Brain microvascular endothelial cell (primary cell): ENCODE measurements around the gene INPP5J.

ENCODE experiments used
- DNase-seq: peaks from one replicate; pipeline ENCODE4 v3.0.0-alpha.2; 2020
- H3K27ac ChIP-seq: fragments of 250-450 bp; sonication (Bioruptor Pico); 2 replicates; pipeline ENCODE4 v1.5.1; 2020; ENCODE audit warnings: mild to moderate bottlenecking, moderate library complexity
- H3K27me3 ChIP-seq: fragments of 250-450 bp; sonication (Bioruptor Pico); replicated peaks from 2 replicates; pipeline ENCODE4 v1.5.1; 2020; ENCODE audit warnings: mild to moderate bottlenecking
- H3K36me3 ChIP-seq: fragments of 250-450 bp; sonication (Bioruptor Pico); replicated peaks from 2 replicates; pipeline ENCODE4 v1.5.1; 2020; ENCODE audit warnings: mild to moderate bottlenecking
- H3K4me3 ChIP-seq: 2 replicates; pipeline ENCODE4 v1.5.1; 2011; ENCODE audit warnings: low read depth, mild to moderate bottlenecking, control low read depth, low read length, moderate library complexity
- in situ Hi-C: cut with HindIII; loops from 2 replicates; pipeline ENCODE4 v1.10.0; 2017; ENCODE audit warnings: low sequenced_read_pairs, low pct_ligation_motif_present
- TF ChIP-seq, protein P1 (sequence below): IDR thresholded peaks from 2 replicates; pipeline ENCODE4 v1.5.1; 2011; ENCODE audit warnings: low read depth, mild to moderate bottlenecking, moderate library complexity, low read length, control low read depth, inconsistent platforms; ENCODE audit errors: missing control alignments

The INPP5J gene

DNA sequence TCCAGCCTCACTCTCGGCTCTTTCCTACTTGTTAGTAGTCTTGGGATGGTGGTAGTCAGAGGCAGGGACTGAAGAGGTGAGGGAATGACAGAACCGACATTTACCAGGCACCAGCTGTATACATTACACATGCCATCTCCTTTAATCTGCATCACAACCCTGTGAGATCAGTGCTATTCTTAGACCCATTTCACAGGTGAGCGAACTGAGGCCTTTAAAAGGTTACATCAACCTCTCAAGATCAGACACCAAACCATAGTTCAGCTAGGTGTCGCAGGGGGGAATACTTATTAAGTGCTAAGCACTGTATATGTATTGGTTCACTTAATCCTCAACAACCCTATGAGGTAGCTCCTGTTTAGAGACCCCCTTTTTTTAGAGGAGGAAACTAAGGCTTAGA, 11.9 kb downstream of the INPP5J start:
- H3K27ac ChIP-seq: no peak overlapping the region
- H3K4me3 ChIP-seq: no peak overlapping the region
- H3K36me3 ChIP-seq: no peaks in the 10 kb centered on the region
- no peaks in the 10 kb centered on the region for H3K27me3 ChIP-seq
- TF ChIP-seq, protein P1, sequence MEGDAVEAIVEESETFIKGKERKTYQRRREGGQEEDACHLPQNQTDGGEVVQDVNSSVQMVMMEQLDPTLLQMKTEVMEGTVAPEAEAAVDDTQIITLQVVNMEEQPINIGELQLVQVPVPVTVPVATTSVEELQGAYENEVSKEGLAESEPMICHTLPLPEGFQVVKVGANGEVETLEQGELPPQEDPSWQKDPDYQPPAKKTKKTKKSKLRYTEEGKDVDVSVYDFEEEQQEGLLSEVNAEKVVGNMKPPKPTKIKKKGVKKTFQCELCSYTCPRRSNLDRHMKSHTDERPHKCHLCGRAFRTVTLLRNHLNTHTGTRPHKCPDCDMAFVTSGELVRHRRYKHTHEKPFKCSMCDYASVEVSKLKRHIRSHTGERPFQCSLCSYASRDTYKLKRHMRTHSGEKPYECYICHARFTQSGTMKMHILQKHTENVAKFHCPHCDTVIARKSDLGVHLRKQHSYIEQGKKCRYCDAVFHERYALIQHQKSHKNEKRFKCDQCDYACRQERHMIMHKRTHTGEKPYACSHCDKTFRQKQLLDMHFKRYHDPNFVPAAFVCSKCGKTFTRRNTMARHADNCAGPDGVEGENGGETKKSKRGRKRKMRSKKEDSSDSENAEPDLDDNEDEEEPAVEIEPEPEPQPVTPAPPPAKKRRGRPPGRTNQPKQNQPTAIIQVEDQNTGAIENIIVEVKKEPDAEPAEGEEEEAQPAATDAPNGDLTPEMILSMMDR: no peak
- in situ Hi-C loops: no loop called here
- DNase-seq: no peak

DNA sequence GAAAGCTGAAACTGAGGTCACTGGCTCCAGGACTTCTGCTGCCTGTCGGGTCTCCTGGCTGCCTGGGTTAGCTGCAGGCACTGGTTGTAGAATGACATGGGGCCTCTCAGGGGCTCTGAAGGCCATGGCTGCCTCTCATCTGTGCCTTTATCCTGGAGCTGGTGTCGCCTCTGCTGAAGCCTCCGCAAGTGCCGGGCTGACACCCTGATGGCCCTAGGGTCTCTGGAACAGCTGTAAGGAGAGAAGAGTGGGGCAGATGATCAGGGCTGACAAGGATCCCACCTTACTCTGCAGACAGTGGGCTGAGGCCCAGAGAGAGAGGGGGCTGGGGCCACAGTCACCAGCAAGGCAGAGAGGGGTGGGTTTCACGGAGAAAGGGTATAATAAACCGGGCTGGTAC, 12.9 kb downstream of the INPP5J start:
- in situ Hi-C loops: no loop called here
- no peak for DNase-seq
- TF ChIP-seq, protein P1: no peak
- Histone ChIP-seq H3K27me3 (no peaks in the 10 kb centered on the region), H3K27ac (no peak overlapping the region), H3K36me3 (no peaks in the 10 kb centered on the region), H3K4me3 (no peak overlapping the region)

DNA sequence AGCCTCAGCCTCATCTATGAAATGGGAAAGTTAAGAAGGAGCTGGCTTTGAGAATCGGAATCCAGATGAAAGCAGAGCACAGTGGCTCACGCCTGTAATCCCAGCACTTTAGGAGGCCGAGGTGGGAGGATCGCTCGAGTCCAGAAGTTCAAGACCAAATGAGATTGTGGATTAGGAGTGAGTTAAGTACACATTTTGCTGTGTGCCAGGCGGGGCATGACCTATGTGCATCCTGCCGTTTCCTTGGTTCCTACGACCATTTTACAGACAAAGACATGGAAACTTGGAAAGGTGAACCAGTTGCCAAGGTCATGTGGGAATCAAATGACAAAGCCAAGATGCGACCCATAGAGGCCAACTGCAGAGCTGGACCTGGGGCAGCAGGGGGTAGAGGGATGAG, 13.4 kb downstream of the INPP5J start:
- in situ Hi-C loops: no loop called here
- TF ChIP-seq, protein P1: no peak
- Histone ChIP-seq H3K36me3 (no peaks in the 10 kb centered on the region), H3K27me3 (no peaks in the 10 kb centered on the region), H3K27ac (no peak overlapping the region), H3K4me3 (no peak overlapping the region)
- no peak for DNase-seq

DNA sequence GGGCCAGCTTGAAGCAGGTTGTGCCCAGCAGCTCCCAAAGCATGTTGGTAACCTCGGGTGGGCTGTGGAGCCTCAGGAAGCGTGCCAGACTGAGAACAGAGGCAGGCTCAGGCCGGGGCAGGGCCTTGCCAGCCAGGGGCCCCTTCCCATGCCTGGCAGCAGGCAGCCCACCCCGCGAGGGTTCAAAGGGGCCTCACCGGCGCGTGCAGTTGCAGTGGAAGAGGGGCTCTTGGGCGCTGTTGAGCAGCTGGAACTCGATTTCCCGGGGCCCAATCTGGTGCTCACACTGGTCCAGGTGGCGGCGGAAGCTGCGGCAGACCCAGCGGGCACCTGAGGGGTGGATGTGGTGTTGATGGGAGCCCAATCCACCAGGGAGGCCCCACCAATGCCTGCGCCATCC, 13.9 kb downstream of the INPP5J start:
- TF ChIP-seq, protein P1: no peak
- no peaks in the 10 kb centered on the region for H3K27me3 ChIP-seq
- H3K27ac ChIP-seq: no peak overlapping the region
- H3K4me3 ChIP-seq: no peak overlapping the region
- H3K36me3 ChIP-seq: no peaks in the 10 kb centered on the region
- in situ Hi-C loops: no loop called here
- DNase-seq: no peak

DNA sequence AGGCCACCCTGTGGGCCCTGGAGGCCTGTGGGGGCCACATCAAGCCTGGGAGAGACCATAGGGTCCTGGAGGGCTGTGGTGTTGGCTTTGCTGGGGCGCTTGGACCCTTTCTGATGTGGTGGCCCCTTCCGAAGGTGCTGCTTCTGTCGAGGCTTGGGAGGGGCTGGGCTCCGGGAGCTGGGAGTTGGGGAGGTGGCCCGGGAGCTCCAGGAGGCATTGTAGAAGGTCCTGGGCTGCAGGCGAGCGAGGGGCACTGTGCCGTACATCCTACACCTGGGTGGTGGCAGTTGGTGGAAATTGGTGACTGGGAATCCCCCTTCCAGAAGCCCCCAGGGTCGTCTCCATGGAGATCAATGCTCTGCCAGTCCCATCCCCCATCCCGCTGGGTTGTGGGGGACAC, 15.0 kb downstream of the INPP5J start:
- DNase-seq: no peak
- in situ Hi-C loops: no loop called here
- TF ChIP-seq, protein P1: no peak
- Histone ChIP-seq H3K4me3 (no peak overlapping the region), H3K27ac (no peak overlapping the region), H3K36me3 (no peaks in the 10 kb centered on the region), H3K27me3 (no peaks in the 10 kb centered on the region)

DNA sequence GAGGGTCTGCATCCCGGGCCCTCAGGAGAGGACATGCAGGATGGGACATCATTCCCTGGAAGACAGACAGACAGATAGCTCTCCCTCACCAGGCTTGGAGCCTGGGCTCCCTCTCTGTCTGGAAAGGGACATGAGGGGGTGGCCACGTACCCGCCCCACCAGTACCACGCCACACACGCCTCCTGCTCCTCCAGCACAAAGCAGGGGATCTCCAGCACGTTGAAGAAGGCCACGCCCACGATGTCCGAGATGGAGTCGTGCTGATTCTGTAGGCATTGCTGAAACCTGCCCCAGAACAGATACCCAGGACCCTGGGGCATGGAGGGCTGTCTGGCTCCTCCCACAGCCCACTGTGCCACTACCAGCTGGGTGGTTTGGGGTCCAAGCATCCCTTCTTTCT, 15.4 kb downstream of the INPP5J start:
- H3K27ac ChIP-seq: no peak overlapping the region
- no peak overlapping the region for H3K4me3 ChIP-seq
- in situ Hi-C loops: no loop called here
- DNase-seq: no peak
- no peaks in the 10 kb centered on the region for H3K36me3 ChIP-seq
- TF ChIP-seq, protein P1: no peak
- no peaks in the 10 kb centered on the region for H3K27me3 ChIP-seq
